ENCODE data around the gene CD247.

Gene CD247

GRCh38 chr1:167387251-167387910 is 130.9 kb downstream of the CD247 start:
- Mint-ChIP-seq H3K36me3 (ENCODE audit: low read depth) (peaks cover 53% of the 10 kb centered on the region), H3K4me3 (no peak overlapping the region), H3K27ac (peak overlapping the region; percentile 34), H3K9me3 (no peaks in the 10 kb centered on the region), H3K27me3 (ENCODE audit: low read depth, poor library complexity) (no peaks in the 10 kb centered on the region), H3K4me1 (no peaks in the 10 kb centered on the region)
- no peak for DNase-seq
- no peak for TF ChIP-seq CTCF (IDR thresholded peaks at IDR 0.05)

All from nephron progenitor cell (in vitro differentiated cells).